GM18868 (cell line): ENCODE data around the gene IL24.

Experiments used
- ATAC-seq: cut with Tn5 transposase; IDR thresholded peaks from one replicate; pipeline ENCODE4 v1.9.1; 2021; ENCODE audit warnings: mild to moderate bottlenecking, moderate library complexity; ENCODE audit not compliant: unreplicated experiment

The IL24 gene

DNA sequence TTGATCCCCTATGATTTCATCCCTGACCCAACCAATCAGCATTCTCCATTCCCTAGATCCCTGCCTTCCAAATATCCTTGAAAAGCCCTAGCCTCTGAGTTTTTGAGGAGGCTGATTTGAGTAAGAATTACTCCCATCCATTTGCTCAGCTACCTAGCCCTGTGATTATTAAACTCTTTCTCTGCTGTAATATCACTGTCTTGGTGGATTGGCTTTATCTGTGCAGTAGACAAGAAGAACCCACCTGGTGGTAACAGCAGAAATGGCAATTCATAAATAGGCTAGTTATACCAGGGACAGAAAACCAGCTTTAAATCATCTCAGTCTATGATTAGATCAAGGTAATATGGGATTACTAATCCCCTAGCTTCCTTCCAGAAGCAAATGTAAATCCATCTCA is 18.8 kb upstream of the IL24 start:
- ATAC-seq = no peak

DNA sequence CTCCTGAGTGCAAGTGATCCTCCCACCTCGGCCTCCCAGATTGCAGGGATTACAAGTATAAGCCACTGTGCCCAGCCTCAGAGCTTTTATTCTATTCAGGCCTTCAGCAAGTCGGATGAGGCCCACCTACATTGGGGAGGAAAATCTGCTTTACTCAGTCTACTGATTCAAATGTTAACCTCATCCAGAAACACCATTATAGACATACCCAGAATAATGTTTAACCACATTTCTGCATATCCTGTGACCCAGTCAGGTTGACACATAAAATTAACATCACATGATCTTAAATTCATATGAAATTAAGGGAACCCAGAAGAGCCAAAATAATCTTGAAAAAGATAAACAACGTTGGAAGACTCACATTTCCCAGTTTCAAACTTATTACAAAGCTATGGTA is 16.9 kb upstream of the IL24 start:
- ATAC-seq = no peak

DNA sequence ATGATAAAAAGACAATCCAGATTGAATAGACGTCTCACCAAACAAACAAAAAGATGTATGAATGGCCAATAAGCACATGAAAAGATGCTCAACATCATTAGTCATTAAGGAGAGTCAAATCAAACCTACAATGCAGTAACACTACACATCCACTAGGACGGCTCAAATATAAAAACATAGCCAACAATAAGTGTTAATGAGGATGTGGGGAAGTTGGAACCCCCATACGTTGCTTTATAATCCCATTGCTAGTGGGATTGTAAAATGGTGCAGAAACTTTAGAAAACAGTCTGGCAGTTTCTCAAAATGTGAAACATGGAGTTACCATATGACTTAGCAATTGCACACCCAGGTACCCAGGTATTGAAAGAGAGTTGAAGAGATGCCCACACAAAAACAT is 14.7 kb upstream of the IL24 start:
- no peak for ATAC-seq

DNA sequence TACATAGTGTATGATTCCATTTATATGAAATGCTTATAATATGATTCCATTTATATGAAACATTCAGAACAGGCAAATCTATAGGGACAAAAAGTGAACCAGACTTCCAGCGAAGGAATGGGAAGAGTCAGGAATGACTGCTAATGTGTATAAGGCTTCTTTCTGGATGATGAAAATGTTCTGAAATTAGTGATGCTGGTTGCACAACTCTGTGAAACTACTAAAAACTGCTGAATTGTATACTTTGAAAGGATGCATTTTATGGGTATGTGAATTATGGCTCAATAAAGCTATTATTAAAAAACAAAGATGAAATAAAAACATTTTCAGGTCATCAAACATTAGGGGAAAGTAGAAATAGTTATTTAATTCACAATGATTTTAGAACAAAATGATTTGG is 14.1 kb upstream of the IL24 start:
- ATAC-seq = no peak

DNA sequence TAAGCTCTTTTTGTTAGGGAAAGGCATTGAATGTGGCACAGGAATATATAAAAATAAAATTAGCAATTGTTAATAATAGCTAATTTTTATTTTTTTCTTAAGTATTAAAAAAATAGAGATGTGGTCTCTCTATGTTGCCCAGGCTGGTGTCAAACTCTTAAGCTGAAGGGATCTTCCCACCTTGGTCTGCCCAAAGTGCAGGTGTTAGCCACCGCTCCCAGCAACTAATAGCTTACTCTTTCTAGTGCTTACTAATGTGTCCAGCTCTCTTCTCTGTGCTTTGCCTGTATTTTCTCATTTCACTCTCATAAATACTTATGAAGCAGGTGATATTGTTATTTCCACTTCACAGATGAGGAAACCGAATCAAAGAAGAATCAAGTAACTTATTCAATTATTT is 13.4 kb upstream of the IL24 start:
- no peak for ATAC-seq

DNA sequence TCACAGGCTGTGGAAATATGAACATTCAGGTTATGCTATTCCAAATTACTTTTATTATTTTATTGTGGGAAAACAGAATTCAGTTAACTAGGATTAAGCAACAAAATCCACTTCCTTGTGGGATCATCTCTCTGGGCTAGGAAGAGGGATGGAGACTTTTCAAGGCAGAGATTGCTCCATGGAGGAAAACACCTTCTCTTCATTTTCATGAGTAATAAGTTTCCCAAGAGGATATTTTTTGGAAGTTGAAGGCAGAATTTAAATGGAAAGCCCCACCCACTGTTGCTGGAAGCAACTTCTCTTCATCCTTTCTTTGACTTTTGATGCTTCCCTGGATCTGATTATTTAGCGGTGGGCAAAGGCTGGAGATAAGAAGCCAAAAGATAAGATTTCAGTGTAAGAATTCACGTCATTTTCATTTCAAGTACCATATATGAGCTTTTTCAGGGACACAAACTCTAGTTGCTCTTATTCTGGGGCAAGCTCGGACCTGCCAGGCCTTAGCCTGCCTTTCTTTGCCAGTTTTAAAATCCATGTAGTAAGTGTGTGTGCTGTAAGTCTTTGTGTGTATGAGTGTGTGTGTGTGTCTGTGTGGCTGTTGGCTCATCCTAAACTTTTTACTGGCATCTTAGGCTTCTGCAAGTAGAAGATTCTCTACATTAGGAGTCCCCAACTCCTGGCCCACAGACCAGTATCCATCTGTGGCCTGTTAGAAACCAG is 11.7 kb upstream of the IL24 start:
- ATAC-seq = no peak

DNA sequence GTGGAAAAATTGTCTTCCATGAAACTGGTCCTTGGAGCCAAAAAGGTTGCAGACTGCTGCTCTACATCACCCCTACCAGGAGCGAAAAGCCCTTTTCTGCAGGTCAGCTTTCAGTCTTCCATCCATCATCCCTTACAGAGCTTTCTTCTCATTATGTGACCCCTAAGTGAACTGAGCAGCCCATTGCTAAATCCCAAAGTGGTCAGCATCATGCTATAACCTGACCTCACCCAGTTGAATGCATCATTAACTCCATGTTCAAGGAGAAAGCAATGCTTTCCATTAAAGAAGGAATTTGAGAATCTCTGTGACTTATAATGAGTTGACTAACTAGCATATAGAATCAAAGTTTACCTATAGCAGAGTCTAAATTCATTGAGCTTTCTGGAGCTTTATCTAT is 10.4 kb upstream of the IL24 start:
- no peak for ATAC-seq

DNA sequence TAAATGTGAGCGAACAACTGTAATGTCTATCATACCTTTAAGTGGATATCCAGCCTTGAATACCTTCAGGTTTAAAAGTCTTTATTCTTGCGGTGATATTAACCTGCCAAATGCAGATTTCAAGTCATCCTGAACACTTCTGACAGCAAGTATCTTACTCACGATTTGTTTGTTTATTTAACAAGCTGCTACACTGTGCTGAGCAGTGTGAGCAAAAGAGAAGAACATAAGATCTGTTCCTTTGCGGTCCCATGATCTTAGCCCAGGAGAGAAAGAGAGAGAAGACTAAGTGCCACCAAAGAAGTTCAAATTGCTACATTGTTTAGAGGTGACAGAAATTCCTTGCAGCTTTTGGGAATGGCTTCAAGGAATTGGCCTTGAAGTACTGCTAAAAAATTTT is 9.5 kb upstream of the IL24 start:
- ATAC-seq = no peak

DNA sequence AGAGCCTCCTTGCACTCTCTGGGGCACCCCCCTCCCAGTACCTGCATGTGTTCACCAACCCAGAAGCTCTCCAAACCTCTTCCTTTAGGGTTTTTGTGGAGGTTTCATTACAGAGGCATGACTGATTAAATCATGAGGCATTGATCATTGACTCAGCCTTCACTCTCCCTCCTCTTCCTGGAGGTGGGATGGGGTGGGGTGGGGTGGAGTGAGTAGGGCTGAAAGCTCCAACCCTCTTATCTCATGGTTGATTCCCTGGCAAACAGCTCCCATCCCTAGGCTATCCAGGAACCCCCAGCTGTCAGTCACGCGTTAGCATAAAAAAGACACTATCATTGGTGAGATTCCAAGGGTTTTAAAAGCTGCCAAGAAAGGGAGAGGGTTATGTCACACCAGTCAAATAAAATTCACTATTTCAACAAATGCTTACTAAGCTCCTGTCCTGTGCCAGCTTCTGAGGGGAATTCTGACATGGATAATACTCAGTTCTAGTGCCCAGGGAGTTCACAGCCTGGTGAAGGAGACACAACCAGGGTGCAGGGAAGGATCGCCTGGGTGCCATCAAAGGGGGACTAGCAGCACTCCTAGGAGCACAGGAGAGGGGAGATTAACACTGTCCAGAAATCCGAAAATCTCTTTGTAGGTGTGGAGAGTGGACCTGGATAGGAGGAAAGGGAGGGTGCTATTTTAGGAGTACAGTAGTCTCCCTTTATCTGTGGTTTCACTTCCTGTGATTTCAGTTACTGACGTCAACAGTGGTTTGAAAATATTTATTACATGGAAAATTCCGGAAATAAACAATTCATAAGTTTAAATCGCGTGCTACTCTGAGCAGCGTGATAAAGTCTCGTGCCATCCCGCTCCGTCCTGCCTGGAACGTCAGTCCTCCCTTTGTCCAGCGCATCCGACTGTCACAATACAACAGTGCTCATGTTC is 6.8 kb upstream of the IL24 start:
- ATAC-seq = no peak

DNA sequence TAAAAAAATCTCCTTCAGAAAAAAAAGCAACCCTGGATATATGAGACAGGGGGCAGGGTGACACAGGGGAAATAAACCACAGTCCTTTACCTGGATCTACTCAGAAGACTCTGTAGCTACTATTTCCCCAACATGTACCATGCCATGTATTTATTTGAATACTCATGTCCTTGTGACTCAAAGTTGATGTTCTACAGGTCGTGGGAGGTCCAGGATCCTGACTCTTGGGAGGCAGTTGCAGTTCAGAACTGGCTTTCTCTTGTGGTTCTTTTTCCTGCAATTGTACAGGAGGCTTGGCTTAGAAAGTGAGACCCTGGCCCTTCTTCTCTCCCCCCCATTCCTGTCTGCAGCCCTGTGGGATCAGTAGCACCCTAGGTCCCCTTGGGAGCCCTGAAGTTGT is 5.8 kb upstream of the IL24 start:
- no peak for ATAC-seq

DNA sequence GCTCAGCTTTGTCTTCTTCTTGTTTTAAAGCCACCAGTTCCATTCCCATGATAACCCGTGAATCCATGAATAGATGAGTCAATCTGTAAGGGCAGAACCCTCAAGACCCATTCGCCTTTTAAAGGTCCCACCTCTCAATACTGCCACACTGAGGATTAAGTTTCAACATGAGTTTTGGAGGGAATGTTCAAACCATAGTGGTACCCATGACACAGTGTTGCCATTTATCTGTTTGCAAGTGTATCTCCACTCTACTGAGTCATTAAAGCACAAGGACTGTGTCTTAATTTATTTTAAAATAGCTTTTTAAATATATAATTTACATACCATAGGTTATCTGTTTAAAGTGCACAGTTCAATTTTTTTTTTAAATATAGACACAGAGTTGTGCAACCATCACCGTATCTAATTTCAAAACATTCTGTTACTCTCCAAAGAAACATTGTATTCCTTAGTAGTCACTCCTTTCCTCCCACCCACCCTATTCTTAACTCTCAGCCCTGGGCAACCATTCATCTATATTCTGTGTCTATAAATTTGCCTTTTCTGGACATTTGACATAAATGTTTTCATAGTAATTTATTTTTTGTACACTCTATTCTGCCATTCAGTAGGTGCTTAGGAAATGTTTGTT is 4.8 kb upstream of the IL24 start:
- no peak for ATAC-seq

DNA sequence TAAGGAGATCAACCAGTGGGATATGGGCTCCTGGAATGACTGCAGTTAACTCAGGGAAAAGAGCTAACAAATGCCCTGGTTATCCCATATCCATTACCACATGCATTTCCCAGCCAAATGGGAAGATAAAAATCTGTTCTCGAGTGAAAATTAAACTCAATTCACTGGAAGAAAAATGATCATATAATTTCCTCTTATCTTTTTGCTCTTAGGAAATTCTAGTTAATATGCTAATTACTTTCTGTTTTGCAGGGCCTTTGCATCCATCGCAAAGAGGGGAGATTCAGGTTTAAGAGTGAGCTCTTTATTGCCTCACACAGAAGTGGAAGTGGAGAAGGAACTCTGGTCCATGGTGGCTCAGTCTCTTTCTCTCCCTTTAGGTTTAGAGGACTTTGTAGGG is 3.9 kb upstream of the IL24 start:
- ATAC-seq = no peak

DNA sequence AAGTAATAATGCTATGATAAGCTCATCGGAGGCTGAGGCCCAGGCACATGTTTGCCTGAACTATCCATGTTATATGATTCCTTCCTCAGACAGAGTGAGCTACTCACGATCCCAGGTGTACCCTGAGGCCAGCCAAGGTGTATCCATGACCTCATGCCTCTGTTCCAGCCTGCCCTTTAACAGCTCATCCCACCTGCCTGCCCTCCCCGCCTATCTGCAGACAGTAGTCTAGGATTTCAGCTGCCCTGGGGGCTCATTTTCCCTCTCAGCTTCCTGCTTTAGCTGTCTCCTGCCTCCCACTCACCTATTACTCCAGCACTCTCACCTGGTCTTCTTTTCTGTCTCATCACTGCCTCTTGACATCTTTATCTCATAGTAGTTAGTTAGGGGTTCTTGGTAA is 1.9 kb upstream of the IL24 start:
- ATAC-seq = no peak

DNA sequence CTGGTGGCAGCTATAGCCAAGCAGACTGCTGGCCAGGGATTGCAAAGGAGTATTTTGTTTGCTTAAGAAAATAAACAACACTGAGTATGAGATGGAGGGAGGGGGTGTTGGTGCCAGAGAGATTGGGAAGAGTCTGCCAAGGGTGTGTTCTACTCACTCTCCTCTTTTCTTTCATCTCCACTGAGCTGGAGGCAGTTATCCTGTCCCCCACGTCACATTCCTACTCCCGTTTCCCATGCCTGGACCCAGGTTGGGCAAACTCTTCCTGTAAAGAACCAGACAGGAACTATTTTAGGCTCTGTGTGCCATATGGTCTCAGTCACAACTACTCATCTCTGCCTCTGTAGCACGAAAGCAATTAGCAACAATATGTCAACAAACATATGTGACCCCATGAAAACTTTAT is 1.4 kb upstream of the IL24 start:
- no peak for ATAC-seq

DNA sequence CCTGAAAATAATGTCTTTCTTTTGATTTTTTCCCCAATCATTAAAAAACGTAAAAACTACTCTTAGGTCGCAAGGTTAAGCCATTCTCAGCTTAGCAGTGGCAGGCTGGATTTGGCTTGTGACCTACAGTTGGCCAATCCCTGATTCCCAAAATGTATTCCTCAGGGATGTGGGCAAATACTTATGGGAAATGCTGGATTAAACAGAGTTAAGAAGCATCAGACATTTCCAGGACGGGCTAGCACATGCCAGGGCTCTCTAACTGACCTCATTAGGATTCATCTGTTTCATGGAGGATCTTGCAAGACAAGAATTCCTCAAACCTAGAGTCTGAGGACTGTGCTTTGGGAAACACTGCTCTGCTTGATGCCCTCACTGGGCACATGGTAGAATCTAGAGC is 982 bp upstream of the IL24 start:
- no peak for ATAC-seq

DNA sequence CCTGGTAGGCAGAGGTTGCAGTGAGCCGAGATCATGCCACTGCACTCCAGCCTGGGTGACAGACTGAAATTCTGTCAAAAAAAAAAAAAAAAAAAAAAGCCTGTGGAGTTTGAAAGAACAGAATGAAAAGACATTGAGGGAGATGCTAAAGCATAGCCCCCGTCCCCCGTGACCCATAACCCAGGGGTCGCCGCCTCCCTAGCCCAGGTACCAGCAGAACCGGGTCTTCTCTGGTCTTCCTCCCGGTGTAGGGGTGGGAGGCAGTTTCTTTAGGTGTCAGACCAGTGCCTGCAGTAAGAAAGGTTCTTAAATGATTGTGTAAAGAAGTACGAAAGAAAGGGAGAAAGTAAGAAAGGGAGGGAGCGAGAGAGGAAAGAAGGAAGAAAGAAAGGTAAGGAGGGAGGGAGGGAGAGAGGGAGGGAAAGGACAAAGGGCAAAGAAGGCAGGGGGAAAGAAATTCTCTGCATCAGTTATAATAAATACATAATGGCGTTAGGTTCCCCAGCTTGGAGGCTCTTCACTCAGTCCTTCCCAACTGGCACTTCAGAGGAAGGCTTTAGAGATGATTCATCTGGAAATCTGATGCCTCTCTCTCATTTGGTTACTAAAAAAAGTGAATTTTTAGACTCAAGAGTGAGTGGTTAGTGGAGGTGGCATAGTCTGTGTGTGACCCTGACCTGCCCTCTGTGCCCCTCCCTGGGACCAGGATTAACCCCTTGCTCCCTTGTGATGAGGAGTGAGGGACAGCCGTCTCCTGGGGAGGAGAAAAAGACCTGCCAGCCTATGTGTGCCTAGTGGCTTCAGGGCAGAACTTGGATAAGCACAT is 1.1 kb downstream of the IL24 start:
- no peak for ATAC-seq

DNA sequence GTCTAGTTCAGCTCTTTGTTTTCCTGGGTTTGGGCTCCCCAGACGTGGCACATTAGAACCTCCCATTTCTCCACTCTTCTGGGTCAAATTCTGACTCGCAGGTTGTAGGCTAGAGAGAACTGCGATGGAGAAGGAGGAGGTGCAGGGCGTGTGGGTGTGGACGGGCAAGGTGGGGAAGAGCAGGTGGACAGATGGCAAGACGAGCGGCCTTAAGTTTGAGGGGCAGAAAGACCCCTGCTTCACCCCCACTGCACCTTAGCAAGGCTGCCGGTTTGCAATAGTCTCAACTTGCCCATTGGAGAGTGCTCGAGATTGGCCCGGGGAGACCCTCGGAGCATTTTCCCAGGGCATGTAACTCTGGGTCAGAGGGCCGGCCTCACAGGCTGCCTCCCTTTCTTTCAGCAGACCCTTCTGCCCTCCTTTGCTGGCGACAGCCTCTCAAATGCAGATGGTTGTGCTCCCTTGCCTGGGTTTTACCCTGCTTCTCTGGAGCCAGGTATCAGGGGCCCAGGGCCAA is 1.7 kb downstream of the IL24 start:
- no peak for ATAC-seq

DNA sequence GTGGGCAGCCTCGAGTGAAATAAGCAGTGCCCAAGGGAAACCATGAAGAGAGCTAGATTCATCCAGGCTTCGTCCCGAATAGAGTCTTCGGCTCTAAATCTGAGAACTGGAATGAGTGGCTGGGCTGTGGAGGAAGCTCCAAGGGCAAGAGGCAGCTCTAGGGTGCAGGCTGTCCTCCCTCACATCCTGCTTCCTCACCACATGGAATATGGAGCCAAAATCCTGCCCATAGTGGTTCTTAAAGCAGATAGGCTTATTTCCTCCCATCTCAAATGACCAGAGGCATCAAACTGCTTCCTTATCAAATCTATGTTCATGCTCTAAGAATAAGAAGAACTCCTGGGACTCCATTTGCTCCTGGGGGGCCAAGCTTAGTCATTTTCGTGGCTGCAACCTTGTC is 2.5 kb downstream of the IL24 start:
- no peak for ATAC-seq

DNA sequence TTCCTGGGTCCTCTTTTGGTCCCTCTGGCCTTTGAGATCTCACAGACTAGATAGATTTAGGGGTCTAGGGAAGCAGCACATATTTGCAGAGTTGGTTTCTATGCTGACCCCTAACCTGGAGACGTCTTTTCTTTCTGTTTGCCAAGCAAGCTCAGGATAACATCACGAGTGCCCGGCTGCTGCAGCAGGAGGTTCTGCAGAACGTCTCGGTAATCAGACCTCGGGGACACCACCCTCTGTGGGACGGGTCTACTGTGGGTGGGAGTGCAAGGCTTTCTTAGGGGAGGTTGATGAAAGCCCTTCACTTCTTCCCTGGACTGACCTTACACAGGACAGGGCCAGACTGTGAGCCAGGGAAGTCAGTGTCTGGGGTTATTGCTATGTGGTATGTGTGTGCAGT is 2.9 kb downstream of the IL24 start:
- no peak for ATAC-seq

DNA sequence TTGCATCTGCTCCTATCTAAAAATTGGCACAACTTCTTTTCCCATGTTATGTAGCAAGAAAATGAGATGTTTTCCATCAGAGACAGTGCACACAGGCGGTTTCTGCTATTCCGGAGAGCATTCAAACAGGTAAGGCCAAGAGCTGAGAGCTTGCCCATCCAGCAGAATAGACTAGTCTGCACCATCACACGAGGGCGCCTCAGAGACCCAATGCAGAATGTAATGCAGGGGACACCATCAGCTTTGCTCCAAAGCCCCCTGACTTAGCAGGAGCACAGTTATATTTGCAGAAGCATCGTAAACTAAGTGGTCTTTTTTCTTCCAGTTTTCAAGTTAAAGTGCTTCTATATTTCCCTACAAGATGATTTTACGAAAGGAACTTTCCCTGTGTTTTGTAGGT is 4.7 kb downstream of the IL24 start:
- ATAC-seq = no peak

DNA sequence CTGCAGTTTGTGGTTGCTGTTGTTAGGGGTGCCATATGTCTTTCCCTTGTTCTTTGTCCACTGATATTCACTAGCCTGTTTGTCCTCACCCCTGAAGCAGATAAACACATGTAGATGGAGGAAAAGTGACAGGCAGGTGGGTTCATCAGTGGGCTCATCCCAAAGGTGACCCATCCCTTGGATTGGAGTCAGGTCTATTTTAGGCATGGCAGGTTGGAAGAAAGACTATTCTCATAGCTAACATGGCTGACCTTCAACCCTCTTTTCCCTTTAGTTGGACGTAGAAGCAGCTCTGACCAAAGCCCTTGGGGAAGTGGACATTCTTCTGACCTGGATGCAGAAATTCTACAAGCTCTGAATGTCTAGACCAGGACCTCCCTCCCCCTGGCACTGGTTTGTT is 5.5 kb downstream of the IL24 start:
- no peak for ATAC-seq
